Stimulated activated CD8-positive, alpha-beta memory T cell treated with anti-CD3 and anti-CD28 coated beads, Interleukin-7, amount 100 ng/mL, for 24 hours (primary cell): ENCODE measurements around the gene SLC30A10.
"Not testable (repeated sequence)": the region's sequence is repeated elsewhere in the genome, so short reads cannot be mapped to it uniquely, and the experiment has no call there.

Experiments used
- DNase-seq: peaks from one replicate; pipeline ENCODE4 v3.0.0-alpha.2; 2020; ENCODE audit warnings: low read depth

Gene SLC30A10

GRCh38 chr1:219927298-219927955 lies 930 bp downstream of the SLC30A10 start:
- DNase-seq: no peak

- DNase-seq: no peak
Measured at GRCh38 chr1:219926363-219926998, 1.9 kb downstream of the SLC30A10 start.

GRCh38 chr1:219924342-219924741 lies 4.0 kb downstream of the SLC30A10 start:
- no peak for DNase-seq

GRCh38 chr1:219917851-219918466 lies 10.4 kb downstream of the SLC30A10 start:
- no peak for DNase-seq

GRCh38 chr1:219917281-219917680 lies 11.1 kb downstream of the SLC30A10 start:
- DNase-seq: no peak

- DNase-seq: no peak
Measured at GRCh38 chr1:219916257-219916656, 12.1 kb downstream of the SLC30A10 start.

GRCh38 chr1:219913005-219913770 lies 15.2 kb downstream of the SLC30A10 start:
- DNase-seq: no peak

GRCh38 chr1:219910716-219911115 lies 17.6 kb downstream of the SLC30A10 start:
- no peak for DNase-seq

GRCh38 chr1:219909476-219909875 lies 18.9 kb downstream of the SLC30A10 start:
- no peak for DNase-seq

GRCh38 chr1:219908170-219908569 lies 20.2 kb downstream of the SLC30A10 start:
- no peak for DNase-seq

GRCh38 chr1:219907772-219908070 lies 20.6 kb downstream of the SLC30A10 start:
- DNase-seq: no peak

GRCh38 chr1:219906924-219907771 lies 21.2 kb downstream of the SLC30A10 start:
- no peak for DNase-seq

GRCh38 chr1:219906565-219906923 lies 21.8 kb downstream of the SLC30A10 start:
- not testable (repeated sequence) for DNase-seq

GRCh38 chr1:219905524-219905923 lies 22.8 kb downstream of the SLC30A10 start:
- no peak for DNase-seq

GRCh38 chr1:219904934-219905333 lies 23.4 kb downstream of the SLC30A10 start:
- no peak for DNase-seq

GRCh38 chr1:219903353-219903871 lies 24.9 kb downstream of the SLC30A10 start:
- DNase-seq: no peak

GRCh38 chr1:219902951-219903350 lies 25.4 kb downstream of the SLC30A10 start:
- DNase-seq: no peak

GRCh38 chr1:219900882-219901281 lies 27.5 kb downstream of the SLC30A10 start:
- DNase-seq: no peak

GRCh38 chr1:219900201-219900600 lies 28.2 kb downstream of the SLC30A10 start:
- DNase-seq: no peak

- DNase-seq: no peak
Measured at GRCh38 chr1:219898375-219898774, 30.0 kb downstream of the SLC30A10 start.

- DNase-seq: no peak
Measured at GRCh38 chr1:219897914-219898313, 30.4 kb downstream of the SLC30A10 start.

- DNase-seq: not testable (repeated sequence)
Measured at GRCh38 chr1:219892271-219892670, 36.1 kb downstream of the SLC30A10 start.
